NCI-H2196 (cell line): ENCODE data around the gene DUSP18.
"Not testable (repeated sequence)": the region's sequence is repeated elsewhere in the genome, so short reads cannot be mapped to it uniquely, and the experiment has no call there.

Experiments
- DNase-seq: peaks from one replicate; lab custom pipeline; 2025; ENCODE audit not compliant: unreplicated experiment; lab: John Stamatoyannopoulos, UW

DUSP18 gene

GRCh38 chr22:30667494-30668385, at the start of gene DUSP18:
TSS of gene DUSP18 (minus strand) at chr22:30667875. CDS start at chr22:30664003, 3,872 bp downstream.
- peak; percentile 77 for DNase-seq

- DNase-seq = no peak
Measured at GRCh38 chr22:30714062-30714461, 46.4 kb upstream of the DUSP18 start.

- no peak for DNase-seq
Measured at GRCh38 chr22:30712094-30712493, 44.4 kb upstream of the DUSP18 start.

DNA sequence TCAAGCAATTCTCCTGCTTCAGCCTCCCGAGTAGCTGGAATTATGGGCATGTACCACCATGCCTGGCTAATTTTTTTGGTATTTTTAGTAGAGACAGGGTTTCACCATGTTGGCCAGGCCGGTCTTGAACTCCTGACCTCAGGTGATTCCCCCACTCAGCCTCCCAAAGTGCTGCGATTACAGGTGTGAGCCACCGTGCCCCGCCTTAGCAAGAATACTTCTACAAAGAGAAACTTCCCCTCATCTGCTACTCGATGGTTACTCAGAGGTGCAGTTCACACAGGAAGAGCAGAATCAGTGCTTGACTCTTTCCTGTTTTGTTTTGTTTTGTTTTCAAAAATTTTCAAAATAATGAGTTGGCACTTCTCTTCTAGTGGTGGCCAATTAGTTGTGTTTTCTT, 42.3 kb upstream of the DUSP18 start:
- DNase-seq = not testable (repeated sequence)

DNA sequence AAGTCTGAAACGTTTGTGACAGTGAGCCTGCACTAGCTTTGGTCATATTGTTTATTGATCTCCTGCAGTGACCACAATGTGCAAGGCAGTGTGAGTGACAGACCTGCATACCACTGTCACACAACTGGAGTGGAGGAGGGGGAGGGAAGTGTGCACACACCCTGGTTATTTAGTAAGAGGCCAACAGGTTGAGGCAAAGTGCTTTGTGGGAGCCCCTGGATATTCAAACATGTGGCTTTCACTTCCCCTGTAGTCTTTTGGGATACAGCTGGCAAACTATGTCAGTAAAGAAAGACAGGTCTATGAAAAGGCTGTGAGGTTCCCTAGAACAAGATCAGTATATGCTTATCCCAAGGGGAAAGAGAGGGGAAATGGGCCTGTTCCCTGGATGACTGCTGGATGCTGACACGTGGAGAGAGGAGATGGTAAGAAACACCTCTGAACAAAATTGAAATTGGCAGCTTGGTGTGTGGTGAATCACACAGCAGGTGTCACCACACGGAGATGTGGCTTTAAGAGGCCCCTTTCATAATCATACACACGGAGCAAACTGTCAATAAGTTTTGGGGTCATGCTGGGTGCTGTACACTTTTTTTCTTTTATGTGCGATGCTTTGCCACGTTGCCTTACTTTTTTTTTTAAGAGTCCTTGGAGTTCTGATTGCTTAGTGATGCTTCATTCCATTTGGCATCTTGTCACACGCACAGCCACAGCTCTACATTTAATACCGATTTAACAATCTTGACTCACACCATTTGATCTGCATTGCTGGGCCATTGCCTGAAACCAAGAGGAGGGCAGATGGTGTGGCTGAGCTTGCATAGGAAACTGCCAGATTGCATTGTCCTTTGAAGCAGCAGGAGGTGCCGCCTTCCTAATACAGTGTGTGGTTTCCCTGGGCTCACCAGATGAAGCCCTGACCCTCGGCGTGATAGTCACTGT, 38.3 kb upstream of the DUSP18 start:
- no peak for DNase-seq

DNA sequence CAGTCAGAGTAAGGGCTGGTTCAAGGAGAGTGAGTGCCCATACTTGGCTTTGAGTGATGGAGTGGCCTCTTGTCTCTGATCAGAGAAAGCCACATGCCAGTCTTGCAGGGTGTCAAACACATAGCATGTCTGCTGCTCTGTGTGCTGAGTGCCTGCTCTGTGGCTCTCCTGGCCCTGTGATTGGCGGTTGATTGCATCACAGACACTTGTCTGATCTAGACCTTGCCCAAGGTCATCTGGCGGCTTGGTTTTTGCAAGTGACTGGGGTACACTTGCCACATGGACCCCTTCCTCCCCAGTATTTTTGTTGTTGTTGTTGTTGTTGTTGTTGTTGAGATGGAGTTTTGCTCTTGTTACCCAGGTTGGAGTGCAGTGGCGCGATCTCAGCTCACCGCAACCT, 37.3 kb upstream of the DUSP18 start:
- no peak for DNase-seq

GRCh38 chr22:30702856-30703255, 35.2 kb upstream of the DUSP18 start:
- DNase-seq = no peak

DNA sequence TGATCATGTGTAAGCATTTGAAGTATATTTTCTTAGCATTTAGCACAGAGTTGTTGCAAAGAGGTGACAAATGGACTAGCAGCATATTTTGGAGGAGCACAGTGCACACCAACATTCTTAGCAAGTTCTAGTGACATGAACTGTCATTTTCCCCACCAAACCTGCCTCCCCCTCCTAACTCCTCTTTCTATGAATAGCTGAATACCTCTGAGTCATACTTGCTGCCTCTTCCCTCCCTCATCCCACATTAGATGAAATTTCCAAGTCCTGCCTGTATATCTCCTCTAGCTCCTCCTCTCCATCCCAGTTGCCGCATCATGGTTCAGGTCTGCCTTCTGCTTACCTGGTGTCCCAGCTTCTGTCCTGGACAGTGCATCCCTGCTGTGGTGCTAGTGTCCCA, 34.2 kb upstream of the DUSP18 start:
- DNase-seq = no peak

GRCh38 chr22:30697975-30698374, 30.3 kb upstream of the DUSP18 start:
- no peak for DNase-seq

DNA sequence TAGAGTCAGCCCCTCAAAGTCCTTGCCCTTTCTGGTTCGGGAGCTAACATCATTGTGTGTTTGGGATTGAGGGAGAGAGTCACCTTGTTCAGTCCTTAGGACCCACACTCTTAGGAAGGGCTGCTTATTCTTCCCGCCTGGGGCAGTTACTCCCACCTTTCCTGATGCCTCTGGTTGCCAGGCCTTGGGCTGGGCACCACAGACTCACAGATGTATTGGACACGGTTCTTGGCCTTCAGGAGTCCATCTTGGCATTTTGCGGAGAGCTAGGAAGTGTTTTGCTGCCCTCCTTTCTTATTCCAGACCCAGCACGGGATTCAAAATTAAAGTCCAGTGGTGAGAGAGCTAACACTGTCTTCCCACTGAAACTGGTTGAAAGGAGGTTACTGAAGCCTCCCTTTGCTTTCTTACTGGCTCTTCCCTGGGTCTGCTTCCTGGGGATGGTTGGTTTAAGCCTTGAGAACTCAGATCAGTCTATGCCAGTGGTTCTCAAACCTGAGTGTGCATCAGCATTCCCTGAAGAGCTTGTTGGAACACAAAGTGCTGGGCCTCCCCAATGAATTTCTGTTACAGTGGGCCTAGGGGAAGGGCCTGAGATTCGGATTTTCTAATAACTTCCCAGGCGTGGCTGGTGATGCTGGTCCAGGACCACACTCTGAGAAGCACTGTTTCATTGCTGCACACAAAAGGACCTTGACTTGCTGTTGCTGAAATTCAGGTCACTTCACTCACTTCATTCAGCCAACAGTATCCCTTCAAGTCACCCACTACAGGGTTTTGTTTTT, 28.4 kb upstream of the DUSP18 start:
- DNase-seq = no peak

GRCh38 chr22:30695351-30695851, 27.7 kb upstream of the DUSP18 start:
- no peak for DNase-seq

DNA sequence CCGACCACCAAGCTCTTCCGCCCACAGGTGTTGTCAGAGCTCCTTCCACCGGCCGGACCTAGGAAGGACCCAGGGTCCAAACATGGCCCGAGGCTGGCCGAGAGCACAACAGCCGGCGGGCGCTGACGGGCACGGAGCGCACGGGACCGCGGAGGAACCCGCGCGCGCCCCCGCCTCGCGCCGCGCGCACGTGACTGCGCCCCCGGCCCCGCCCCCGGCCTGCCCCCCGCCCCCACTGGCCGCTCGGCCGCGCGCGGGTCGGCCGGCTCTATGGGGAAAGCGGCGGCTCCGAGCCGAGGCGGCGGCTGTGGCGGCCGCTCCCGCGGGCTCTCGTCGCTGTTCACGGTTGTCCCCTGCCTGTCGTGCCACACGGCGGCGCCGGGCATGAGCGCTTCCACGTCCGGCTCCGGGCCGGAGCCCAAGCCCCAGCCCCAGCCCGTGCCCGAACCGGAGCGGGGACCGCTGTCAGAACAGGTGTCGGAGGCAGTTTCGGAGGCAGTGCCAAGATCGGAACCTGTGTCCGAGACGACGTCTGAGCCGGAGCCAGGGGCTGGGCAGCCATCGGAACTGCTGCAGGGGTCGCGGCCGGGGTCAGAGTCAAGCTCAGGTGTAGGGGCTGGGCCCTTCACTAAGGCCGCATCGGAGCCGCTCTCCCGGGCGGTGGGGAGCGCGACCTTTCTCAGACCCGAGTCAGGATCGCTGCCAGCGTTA, 27.1 kb upstream of the DUSP18 start, which contains the start of gene OSBP2:
TSS of gene OSBP2 (plus strand) at position 235 of the 711 bp plus-strand sequence. CDS start at position 271, 36 bp downstream.
- peak; percentile 24 for DNase-seq

DNA sequence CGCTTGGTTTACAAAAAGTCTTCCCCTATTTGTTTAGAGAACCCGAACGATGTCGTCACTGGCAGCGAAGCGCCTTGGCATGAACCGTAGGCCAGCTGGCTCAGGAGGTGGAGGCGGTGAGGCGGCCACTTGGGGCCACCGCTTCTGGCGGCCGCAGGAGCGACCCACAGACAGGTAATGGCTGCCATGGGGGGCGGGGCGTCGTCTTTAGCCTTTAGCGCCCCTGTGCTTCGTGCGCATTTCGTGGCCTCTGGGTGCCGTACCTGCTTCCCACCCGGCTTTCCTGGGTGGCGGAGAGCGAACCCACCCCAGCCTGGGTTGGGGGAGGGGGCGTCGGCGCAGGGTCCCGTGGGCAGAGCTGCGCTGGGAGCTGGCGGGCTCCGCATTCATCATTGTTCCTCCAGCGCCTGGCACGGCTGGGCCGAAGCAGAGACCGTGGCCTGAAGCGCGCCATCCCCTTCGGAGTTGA, 26.5 kb upstream of the DUSP18 start:
- DNase-seq = peak; percentile 52

- DNase-seq = no peak
Measured at GRCh38 chr22:30691204-30691603, 23.5 kb upstream of the DUSP18 start.

DNA sequence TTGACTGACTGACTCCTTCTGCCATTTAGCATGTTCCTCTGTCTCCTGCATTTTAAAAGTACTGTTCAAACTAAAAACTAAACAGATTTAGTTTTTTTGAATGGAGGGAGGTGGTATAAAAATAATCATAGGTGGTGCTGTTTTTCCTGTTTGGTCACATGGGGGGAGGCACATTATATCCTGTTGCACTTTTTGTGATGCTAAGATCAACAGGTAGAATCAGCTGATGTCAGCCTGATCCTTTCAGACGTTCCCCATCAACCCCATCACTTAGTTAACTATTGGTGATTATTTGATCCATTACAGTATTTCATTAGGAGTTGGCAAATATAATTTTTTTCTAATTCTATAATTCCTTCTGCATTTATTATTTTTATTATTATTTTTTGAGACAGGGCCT, 21.9 kb upstream of the DUSP18 start:
- no peak for DNase-seq

GRCh38 chr22:30687358-30687757, 19.7 kb upstream of the DUSP18 start:
- no peak for DNase-seq

DNA sequence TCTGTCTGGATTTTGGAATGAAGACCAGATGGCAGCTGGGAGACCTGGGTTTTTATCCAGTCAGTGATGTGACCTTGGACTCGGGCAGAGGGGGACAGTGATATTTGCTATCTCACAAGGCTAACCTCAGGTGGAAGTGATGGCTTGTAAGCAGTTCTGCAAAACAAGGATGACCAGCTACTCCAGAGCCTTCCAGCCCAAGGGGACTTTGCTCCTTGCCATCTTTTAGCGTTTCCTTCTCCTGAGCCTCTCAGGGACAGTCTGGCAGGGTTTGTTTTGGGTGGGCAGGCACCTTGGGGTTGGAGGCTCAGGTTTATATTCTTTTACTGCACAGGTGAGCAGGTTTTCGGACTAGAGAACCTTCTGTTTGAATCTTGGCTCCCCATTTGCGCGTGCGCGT, 17.5 kb upstream of the DUSP18 start:
- DNase-seq = no peak

GRCh38 chr22:30681831-30682230, 14.2 kb upstream of the DUSP18 start:
- DNase-seq = no peak

GRCh38 chr22:30680991-30681770, 13.5 kb upstream of the DUSP18 start:
- DNase-seq = no peak
